GM18870 (cell line): Measurements from ENCODE around the gene HTRA2.

Experiments used
- ATAC-seq: cut with Tn5 transposase; IDR thresholded peaks from one replicate; pipeline ENCODE4 v1.9.1; 2021; ENCODE audit warnings: moderate library complexity; ENCODE audit not compliant: unreplicated experiment

The HTRA2 gene

DNA sequence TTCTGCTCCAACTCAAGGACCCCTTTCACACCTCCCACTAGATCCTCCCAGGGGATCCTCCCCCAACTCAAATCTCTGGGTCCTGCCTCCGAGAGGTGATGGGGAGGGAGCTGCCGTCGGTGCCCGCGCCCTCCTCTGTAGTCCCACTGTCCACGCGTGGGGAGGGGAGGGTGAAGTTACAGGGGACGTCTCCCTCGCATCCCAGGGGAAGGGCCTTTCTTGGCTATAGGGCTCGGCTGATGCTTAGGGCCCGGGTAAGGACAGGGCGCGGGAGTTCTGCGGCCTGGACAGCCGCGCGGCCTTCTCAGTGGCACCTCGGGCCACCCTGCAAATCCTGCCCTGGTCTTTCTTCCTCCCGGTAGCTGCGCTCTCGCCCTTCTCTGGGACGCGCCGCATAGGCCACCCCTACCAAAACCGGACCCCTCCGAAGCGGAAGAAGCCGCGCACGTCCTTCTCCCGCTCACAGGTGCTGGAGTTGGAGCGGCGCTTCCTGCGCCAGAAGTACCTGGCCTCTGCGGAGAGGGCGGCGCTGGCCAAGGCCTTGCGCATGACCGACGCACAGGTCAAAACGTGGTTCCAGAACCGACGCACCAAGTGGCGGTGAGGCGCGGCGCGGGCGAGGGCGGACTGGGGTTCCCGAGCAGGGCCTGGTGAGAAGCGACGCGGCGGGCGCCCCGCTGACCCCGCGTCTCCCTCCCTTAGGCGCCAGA is 14.3 kb upstream of the HTRA2 start:
- ATAC-seq, result no peak

DNA sequence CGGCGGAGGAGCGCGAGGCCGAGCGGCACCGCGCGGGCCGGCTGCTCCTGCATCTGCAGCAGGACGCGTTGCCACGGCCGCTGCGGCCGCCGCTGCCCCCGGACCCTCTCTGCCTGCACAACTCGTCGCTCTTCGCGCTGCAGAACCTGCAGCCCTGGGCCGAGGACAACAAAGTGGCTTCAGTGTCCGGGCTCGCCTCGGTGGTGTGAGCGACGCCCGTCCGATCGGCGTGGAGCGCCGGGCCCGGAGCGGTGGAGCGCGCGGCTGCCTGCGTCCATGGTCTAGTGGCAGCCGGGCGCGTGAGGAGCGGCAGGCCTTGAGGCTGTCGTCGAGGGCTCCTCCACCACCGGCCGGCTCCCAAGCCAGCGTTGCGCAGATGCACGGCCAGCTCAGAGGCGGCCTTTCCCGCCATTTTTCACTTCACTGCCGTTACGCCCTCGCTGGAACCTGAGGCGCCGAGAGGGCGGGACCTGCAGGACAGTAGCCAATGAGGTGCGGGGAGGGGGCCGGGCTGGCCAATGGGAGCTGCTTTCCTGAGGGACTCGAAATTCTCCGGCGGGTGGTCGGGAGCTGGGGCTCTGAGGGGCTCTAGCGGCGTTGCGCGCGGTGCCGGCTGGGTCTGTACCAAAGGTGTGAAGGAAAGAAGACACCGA is 13.6 kb upstream of the HTRA2 start:
- no peak for ATAC-seq

DNA sequence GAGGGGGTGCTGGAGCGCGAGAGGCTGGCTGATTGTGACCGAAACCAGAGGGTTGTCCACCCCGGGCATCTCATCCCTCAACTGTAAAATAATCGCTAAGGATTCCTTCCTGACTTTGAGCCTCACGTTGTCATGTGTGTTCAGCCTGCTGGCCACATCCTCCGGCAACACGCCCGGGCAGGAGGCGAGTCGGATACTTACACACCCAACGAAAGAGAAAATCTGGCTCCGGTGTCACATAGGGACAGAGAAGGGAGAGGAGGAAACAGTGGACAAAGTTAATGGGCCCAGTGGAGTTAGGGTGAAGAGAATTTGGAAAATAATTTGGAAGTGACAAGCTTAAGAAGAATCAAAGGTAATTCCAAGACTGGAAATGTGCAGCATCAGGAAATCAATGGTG is 13.1 kb upstream of the HTRA2 start:
- ATAC-seq, result no peak

DNA sequence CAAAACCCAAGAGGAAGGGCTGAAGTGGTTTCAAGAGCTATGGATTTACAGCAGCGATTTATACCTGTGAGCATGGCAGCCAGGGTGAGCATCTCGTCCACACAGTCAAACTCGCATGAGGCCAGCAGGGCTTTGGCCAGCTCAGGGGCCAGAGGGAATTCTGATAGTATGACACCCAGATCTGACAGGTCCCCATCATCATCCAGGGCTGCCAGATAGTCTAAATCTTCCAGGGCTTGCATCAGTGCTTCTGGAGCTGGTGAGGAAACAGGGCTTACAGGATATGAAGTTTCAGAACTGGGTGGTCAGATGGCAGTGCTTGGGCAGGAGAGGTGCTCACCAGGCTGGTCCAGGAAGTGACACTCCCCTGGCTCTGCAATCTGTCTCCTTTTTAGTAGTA is 7.2 kb upstream of the HTRA2 start:
- no peak for ATAC-seq

DNA sequence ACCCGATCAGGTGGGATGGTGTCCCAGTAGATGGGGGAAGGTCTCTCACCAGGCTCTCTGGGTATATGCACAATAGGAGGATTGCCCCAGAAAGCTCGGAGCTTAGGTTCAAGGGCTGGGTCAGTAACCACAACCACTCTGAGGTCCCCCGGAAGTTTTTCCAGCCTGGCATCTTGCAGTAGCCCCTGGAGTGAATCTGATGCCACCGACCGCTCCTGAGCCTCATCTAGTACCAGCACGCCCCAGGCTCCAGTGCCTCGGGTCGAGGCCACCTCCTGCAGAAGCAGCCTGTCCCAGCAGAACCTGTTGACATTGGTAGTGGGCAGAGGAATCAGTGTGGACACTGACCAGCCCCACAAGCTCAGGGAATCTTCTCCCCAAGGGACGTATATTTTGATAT is 5.7 kb upstream of the HTRA2 start:
- no peak for ATAC-seq

DNA sequence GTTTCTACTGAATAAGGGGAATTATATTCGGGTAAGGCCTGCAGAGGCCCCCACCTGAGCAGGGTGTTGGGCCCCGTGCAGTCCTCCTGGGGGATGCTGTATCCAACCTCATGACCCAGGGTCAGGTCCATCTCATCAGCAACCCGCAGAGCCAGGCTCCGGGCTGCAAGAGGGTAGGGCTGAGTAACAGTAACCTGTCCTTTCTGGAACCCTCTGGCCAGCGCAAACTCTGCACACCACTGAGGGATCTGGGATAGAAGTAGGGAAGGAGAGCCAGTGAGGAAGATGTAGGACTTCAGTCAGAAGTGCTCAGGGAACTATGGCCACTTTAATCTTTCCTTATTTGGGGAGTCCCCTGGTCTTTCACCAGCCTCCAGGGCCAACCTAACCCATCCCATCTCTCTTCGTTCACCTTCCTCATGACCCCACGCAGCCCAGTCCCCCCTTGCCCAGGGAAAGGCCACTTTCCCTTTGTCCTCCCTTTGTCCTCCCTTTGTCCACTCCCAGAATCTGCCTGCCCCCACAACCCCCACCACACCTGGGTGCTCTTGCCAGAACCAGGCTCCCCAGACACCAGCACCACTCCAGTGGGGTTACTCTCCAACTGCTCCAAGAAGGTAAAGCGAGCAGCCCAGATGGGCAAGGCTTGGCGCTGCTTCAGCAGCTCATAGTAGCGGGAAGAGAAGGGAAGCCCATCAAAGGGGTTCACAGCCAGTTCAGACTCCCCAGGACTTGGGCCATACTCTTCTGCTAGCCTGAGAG is 4.6 kb upstream of the HTRA2 start:
- no peak for ATAC-seq

DNA sequence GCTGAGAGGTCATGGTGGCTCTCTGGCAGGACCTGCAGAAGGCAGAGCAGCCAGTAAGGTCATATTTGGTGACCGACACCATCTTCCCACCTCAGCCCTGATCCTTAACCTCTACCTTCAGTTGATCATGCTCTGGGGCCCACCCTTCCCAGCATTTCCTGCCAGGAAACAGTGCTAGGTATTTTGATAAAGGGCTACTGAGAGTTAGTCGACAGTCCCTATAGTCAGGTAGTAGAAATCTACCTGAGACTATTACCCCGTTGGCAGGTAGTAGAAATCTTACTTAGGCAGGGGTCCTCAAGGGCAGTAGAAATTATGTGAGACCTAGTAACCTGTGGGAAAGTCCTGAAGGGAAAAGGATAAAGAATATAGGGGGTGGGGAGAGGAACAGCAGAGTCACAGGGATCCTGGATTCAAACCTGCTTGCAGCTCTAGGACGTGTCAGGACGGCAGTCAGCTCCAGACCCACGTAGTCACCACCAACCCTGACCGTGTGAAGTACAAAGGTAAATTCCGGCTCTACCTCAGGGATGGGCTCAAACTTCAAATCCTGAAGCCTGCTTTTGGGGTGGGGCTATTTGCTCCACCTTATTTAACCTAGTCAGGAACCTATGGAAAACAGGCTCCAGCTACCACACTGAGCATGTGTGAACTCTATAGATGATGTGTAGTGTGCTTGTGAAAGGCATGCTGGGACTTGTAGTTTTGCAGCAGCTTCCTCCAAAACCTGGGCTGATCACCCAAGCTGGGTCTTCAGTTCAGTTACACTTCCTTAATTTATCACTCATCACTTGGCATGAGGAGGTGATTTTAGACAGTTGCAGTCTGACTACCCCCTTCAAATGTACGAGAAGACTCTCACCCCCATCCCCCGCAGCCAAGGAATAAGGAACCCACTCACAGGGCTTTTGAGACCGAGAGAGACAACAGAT is 3.8 kb upstream of the HTRA2 start, which contains the start of gene DQX1:
Gene DQX1 (minus strand): TSS at position 515 of the 932 bp plus-strand sequence. CDS start 502 bp downstream, at position 13.
- ATAC-seq, result no peak

DNA sequence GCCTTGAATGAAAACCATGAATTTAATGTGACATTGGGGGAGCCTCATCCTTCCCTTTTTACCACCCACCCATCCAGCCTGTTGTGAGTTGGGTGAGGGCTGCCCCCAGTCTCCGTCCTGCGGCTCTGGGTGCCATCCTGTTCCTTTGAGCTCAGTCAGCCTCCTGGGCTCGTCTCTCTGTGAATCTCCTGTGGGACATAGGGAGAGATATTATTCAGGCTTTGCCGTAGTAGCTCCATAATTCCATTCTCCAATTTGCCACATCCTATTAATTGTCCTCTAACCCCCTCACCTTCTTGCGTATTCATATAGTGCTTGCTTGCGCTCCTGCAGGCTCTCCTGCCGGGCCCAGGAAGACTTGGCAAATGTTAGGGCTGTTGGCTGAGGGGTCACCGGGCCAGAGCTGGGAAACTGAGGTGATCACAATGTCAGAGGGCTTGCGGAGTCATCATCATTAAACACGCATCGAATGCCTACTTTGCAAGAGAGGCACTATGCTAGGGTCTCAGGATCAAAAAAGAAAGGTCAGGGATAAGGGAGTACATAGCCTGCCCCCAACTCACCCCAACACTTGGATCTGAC is 3.0 kb upstream of the HTRA2 start:
- no peak for ATAC-seq

DNA sequence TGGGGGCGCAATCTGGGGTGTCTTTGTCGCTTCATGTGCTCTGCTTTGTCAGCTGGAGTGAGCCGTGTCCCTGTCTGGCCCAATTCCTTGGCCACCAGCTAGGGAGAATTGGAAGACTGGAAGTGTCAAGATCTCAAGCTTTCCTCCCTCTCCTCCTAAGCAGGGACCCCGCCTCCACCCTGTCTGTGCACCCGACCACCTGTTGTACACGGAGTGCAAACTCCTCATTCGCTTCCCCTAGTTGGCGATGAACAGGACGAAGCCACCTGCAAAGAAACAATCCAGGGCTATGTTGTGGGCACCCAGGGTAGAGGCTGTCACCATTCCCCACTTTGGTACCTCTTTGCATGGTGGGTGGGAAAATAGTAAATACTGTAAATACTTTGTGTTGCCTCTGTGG is 2.0 kb upstream of the HTRA2 start:
- no peak for ATAC-seq

DNA sequence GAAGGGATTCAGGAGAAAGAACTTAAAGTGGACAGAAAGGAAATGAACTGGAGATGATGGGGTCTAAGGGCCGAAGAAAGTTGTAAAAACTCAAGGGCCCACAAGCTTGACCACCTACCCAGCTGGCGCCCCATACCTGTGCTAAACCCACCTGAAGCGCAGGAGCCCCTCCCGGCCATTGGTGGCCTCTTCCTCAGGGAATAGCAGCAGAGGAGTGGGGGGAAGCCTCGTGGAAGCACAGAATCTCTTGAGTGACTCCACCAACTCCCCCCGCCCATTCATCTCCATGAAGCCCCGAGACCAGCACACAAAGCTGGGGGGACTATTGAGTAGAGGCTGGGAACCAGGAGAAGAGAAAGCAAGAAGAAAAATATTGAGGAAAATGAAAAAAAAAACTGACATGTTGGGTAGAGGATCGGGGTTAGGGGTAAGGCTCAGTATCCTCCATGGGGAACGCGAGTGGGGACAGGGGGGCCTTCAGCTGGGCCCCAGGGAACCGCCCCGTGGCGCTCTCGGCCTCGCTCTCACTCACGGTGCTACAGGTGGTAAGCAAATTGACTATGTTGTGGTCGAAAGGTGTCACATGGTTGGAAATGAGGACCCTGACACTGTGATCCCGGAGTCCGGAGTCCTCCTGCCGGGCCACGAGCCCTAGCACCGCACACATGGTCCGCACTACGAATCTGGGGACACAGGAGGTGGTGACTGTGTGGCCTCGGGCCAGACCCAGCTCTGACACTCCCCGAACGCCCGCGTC is 955 bp upstream of the HTRA2 start:
- ATAC-seq, result peak; percentile 4

DNA sequence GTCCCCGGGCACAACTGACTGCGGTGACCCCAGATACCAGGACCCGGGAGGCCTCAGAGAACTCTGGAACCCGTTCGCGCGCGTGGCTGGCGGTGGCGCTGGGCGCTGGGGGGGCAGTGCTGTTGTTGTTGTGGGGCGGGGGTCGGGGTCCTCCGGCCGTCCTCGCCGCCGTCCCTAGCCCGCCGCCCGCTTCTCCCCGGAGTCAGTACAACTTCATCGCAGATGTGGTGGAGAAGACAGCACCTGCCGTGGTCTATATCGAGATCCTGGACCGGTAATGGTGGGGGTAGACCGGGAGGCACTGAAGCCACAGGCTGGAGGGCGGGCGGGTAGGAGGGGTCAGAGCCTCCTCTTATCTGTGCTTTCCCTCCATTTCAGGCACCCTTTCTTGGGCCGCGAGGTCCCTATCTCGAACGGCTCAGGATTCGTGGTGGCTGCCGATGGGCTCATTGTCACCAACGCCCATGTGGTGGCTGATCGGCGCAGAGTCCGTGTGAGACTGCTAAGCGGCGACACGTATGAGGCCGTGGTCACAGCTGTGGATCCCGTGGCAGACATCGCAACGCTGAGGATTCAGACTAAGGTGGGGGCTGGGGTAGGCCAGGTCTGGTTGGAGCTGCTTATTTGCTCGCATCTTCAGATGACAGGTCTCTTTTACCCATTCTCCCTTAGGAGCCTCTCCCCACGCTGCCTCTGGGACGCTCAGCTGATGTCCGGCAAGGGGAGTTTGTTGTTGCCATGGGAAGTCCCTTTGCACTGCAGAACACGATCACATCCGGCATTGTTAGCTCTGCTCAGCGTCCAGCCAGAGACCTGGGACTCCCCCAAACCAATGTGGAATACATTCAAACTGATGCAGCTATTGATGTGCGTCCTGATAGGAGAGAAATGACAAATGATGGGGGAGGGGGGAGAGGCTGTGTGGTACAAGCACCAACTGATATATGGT is 780 bp downstream of the HTRA2 start:
- ATAC-seq, result peak; percentile 32

DNA sequence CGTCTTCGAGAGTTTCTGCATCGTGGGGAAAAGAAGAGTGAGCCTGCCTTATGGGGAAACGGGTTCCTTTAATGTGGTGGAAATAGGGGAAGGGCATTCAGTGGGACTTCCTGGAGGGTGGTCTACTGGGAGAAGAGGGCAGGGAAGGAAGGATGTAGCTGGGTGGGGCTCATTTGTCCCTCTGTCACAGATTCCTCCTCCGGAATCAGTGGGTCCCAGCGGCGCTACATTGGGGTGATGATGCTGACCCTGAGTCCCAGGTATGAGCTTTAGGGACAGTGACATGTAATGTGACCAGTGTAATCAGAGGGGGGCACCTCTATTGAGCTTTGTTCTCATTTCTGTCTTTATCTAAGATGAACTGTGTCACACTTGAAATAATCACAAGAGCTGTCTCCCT is 1.9 kb downstream of the HTRA2 start:
- ATAC-seq, result no peak

DNA sequence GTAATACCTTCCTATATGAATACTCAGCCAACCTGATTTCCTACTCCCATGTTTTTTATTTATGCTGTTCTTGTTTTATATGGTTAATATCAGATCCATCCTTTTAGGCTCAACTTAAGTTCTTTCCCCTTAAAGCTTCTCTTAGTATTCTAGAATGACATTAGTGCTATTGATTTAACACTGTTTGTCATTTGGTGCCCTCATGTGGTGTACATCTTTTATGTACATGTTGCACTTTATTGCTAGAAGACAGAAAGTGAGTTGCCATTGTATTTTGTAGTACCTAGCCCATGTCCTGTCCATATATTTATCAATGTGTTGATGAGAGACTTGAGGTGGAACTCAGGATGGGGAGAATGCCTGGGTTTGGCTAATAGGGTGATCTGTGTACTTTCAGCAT is 2.5 kb downstream of the HTRA2 start:
- ATAC-seq, result no peak

DNA sequence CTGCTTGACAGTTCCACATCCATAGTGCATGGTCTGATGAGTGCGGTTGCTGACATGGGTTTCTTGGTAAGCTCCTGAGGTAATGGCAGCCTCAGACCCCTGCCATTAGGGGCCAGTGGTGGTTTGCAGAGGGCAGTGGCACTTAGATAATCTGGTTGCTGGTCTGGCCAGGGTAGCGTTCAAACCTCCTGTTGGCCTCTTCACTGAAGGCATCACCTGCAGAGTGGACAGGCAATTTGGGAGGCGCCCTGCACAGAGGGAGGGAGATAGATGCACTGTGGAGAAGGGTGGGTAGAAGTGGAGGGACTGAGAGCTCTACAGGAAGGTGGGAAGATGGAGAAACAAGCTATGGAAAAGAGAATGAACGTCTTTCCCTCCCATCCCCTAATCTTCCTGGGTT is 3.7 kb downstream of the HTRA2 start:
- no peak for ATAC-seq

DNA sequence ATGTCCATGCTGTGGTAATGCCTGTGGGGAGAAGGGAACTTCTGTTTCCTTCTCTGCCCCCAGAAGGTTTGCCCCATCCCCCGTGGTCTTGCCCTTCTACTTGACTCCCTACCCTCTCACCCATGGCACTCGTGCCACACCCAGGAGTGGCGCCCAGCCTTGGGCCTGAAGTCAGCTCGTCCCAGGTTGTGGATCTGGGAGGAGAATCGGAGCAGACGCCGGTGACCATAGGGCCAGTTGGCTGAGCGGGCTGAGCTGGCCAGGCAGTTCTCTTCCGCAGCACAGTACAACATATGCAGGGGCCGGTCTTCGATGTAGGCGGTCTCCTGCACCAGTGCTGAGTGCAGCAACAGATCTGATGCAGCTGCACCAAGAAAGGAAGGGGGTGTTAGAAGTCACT is 4.7 kb downstream of the HTRA2 start:
- no peak for ATAC-seq

DNA sequence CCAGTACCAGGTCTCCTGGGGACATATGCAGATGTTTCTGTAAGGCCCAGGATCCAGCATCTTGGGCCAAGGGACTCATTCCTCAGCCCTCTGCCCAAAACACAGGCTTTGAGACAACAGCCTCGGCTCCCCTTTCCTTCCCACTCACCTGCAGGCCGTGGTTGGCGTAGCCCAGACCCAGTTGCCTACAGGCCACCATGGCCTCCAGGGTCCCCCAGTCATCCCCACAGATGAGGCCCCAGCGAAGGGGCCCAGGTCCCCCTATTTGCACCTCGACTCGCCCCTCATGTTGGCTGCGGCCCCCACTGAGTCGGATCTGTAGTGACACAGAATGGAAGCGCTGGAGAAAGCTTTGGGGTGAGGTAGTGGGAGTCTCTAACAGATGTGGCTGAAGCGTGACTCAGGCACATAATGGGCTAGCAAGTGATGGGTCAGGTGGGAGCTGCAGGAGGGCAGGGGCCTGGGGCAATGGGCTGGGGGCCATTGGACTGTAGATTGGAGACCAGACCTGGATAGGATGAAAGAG is 5.8 kb downstream of the HTRA2 start:
- ATAC-seq, result no peak

DNA sequence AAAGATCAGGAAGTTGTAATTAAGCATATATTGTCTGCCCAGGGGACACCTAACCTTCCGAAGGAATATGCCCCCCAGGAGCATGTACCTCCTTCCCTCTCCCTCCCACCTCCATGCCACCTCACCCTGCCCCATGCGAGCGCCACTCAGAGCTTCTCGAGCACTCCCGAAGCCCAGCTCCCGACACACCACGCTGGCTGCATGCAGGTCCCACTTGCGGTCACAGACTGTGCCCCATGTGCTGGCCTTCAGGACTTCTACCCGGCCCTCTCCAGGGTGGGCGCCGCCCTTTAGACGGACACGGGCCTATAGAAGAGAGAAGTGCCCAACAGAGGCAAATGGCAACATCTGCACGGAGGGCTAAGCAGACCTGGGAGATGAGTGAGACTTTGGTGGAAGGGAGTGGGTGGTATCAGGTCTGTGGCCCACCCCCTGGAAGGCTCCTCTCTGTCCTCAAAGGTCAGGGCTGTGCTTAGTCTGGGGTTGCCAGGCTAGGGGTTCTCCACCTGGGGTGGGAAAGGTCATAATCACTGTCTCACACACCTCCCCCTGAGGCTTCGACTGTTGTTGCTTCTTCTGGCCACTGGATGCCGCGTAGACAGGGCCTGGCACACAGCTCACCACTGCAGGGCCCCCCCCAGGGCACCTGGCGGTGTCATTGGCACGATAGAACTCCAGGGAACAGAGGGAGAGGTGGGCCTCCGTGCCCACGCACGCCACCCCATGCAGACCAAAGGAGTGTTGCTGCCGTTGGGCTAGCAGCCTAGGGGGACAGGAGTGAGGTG is 6.6 kb downstream of the HTRA2 start:
- no peak for ATAC-seq

DNA sequence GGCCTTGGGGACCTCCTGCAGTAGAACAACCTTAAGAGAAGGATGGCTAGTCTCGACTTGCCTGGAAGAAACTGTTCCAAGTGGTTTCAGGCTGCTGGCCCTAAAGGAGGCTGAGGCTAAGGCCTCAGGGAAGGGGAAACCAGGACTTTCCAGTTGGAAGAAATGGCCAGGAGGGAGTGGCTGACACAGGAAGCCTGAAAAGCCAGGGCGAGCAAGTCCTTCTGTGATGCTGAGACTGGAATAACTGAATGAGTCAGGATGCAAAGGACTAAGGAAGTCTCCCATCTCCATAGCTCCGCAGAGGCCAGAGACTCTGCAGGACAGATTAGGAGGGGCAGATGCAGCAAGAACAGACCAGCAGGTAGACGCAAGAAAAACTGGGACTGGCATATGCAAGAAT is 7.4 kb downstream of the HTRA2 start:
- no peak for ATAC-seq
